CD4-positive, alpha-beta T cell treated with Interferon alpha-2 for 1 hour (primary cell): Measurements from ENCODE around the gene XK.
A peak's percentile ranks its signal among the peaks of the same experiment; 100 is the strongest.

ENCODE experiments used
- DNase-seq, 2 donors: peaks; one replicate each; pipeline ENCODE4 v3.0.0-alpha.2; 2020 to 2022

XK gene

GRCh38 chrX:37679888-37680287 lies 5.7 kb upstream of the XK start:
- no peak for DNase-seq

- no peak for DNase-seq
Measured at GRCh38 chrX:37684426-37684825, 1.2 kb upstream of the XK start.

DNA sequence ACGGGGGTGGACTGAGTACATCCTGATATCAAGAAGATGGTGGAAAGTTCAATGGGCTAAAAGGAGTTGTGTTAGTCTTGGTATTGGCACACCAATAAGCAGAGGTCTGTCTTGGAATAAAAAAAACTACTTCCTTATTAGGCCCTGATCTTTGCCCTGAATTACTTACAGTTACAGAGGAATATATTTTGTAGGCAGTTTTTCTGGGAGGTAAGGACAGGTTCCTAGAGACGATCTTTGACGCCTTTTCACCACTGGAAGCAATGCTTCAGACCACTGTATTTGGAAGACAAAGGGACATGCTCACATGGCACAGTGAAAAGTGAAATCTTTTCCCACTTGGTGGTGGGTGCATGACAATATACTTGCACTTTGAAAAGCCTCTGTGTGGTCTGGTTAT lies 618 bp upstream of the XK start:
- no peak for DNase-seq

DNA sequence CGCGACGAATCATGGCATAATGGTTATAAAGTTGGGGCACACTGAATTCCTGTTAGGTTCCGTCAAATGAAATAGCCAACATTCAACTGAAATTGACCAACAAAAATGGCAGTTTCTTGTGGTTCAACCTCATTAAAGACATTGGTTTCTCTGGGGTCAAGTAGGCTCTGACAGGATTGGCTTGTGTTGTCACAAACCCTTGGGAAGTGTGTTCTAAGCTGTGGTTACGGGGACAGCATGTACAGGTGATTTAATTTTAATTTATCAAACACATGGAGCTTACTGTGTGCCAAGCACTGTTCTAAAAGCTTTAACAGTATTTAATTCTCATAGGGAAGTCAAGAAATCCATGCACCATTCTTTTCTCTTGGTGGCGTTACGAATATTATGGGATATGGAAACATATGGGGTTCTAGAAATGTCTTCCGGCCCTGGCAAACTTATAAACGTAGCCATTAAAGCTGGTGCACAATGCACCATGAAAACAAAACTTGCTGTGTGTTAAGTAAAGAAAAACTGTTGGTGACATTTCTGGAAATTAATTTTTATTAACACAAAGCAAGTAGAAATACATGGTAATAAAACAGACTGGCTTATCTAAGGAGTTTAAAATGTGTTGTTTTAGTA lies 891 bp downstream of the XK start:
- no peak for DNase-seq

- no peak for DNase-seq
Measured at GRCh38 chrX:37686996-37687395, 1.4 kb downstream of the XK start.

GRCh38 chrX:37690119-37690518 lies 4.5 kb downstream of the XK start:
- DNase-seq, result no peak

DNA sequence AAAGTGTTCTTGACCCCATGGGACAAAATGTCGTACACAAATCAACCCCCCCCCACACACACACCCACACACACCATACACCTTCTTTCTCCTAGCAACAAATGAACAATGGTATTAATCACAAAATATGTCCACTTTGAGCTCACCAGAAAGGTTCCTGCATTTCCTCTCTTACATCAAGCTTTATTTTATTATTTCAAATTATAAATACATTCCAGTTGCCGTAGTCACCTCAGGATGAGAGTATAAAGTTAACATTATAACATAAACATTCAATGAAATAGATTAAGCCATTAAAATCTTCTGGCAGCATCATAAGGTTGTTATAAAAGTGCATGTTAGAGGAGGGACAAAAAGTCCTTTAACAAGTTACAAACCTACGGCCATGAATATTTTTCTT lies 7.3 kb downstream of the XK start:
- DNase-seq, result no peak

- no peak for DNase-seq
Measured at GRCh38 chrX:37697169-37697760, 11.7 kb downstream of the XK start.

DNA sequence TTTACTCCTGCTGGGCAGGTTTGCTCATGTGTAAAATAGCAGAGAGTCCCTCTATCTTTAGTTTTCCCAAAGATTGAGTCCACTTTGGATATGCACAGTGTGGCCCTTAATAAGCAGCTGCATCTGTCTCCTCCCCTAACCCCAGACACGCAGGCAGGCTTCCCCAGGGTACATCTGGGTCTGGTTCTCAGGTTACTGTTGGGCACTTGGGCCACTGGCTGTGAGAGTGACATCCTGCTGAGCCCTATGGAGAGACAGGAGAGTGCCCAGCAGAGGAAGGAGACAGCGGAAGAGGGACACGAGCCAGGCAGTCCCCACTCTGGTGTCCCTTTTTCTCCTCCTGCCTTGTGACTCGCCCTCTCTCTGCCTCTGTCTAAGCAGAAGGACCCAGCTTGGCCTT lies 16.0 kb downstream of the XK start:
- DNase-seq, result no peak

- no peak for DNase-seq
Measured at GRCh38 chrX:37711991-37712390, 26.4 kb downstream of the XK start.

DNA sequence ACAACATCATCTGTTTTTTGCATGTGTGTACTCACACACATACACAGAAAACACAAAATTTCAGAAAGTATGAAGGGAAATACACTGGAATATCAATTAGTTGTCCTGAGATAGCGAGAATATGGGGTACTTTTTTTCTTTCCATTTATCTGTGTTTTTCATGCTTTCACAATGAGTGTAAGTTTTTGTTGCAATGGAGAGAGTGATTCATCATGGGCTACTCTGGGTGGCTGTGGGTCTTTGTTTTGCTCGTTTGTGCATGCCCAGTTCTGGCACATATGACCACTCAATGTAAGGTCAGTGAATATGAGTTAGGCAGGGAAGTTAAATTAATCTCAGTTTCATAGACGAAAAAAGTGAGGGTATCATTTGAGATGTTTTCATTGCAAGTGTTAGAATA lies 26.9 kb downstream of the XK start:
- no peak for DNase-seq

DNA sequence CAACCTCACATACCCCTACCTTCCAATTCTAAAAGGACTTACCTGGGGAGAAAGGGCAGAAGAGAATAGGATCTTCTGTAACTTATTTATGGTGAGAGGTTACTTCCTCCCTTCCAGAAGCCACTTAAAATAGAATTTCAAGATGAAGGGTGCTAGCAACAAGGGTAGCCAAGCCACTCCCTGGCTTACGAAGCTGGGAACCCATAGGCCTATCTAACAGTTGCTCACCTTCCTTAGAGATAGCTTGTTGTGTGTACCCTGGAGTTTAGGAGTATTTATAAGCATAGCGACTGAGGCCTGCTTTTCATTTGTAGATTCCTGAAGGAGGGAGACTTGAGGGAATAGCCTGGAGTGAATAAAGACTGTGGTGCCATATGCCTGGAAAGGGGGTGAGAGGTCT lies 28.9 kb downstream of the XK start:
- no peak for DNase-seq

DNA sequence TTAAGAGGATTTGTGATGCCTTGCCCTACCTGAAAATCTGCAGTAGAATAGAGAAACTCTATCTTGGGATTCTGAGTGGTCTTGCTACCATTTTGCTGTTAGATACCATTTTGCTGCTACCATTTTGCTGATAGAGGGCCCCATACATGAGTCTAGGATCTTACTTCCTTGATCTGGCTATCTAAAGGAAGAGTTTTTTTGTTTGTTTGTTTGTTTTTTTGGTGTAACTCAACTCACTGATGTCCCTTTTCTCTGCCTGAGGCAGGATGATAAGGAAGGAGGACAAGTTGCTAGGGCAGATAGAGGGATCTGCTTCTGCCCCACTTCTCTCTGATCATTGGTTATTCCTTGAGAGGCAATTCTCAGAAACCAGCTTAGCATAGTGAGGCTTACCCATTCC lies 31.0 kb downstream of the XK start:
- no peak for DNase-seq

GRCh38 chrX:37717708-37718107 lies 32.1 kb downstream of the XK start:
- DNase-seq, result no peak

GRCh38 chrX:37722595-37722994 lies 37.0 kb downstream of the XK start:
- no peak for DNase-seq

GRCh38 chrX:37726346-37726745 lies 40.8 kb downstream of the XK start:
- DNase-seq, result no peak

- peak; percentile 80 to 81 for DNase-seq
Measured at GRCh38 chrX:37745354-37745753, 59.8 kb downstream of the XK start.

DNA sequence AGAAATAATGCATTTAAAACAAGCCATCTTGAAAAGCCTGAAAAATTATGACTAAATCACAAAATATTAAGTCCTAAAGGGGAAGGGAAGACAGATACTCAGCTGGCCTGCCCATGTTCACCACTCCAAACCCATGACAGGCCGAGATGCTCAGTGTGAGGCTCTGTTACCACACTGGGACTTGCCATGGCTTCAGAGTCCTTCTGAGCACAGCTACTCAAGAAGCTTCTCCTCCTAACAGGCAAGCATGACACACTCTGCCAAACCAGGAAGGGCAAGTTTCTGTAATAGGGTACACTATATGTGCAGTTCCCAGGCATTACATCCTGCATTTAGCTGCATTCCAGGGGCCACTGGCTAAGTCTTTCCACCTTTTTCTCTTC lies 60.2 kb downstream of the XK start:
- DNase-seq, result no peak

DNA sequence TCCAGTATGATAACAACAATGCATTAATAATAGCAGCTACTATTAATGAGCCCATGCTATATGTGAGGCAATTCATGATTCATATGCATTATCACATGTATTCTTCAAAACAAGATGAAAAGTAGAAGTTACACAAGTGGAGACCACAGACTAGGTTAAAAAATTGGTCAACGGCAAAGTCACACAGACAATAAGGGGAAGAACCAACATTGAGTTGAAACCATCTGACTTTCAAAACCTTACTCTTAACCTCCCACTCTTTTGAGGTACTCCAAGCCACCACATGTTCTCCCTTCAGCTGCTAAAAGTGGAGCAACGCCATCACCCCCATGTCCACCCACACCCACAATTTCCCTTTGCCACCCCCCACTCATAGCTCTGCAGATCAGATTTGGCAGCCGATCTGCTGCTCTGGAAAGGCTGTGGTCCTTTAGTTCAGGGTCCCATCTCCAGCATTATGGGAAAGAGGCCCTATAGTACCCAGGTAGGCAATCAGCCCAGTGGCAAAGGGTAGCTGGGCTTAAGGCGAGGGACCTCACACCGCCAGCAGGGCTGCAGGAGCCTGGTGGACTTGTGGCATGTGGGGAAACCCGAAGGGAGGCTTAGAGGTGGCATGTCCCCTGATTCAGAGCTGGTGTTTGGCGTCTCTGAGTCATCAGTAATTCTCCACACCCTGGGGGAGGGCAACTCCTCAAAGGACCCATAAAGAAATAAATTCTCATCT lies 60.8 kb downstream of the XK start:
- peak; percentile 5 to 37 for DNase-seq

DNA sequence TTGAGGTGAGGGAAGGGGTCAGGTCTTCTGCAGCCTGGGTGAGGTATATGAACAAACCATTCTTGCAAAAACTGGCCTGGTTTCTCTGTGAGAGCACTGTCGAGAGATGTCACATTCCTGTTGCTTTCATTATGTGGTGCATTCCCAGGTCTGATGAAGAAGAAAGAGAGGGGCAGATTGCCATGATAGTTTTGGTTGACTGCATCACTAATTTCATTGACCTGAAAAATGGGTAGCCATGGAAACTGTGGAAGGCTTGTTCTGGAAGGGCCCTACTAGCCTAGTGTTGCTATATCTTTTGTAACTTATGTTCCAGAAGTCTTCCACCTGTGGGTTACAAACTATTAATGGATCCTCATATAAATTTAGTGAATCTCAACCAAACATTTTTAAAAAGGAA lies 61.4 kb downstream of the XK start:
- DNase-seq, result no peak

DNA sequence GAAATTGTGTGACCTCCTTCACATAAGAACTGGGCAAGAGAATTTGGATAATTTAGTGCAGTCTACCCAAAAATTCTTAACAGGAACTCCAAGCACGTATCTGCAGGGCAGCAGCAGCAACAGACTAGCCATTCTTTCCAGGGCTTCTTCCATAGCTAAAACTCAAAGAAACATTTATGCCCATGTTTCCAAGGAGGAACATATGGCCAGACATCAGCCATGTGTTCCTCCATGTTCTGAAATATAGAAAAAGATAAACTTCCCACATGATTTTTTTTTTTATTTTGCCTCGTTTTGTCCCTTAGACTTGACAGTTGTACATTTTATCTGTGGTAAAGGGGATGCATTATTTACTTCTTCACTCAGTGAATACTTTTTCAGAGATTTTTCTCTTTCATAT lies 66.7 kb downstream of the XK start:
- no peak for DNase-seq

- DNase-seq, result no peak
Measured at GRCh38 chrX:37752936-37753335, 67.3 kb downstream of the XK start.

- DNase-seq, result no peak
Measured at GRCh38 chrX:37753384-37753783, 67.8 kb downstream of the XK start.

GRCh38 chrX:37754516-37754915 lies 68.9 kb downstream of the XK start:
- DNase-seq, result no peak

DNA sequence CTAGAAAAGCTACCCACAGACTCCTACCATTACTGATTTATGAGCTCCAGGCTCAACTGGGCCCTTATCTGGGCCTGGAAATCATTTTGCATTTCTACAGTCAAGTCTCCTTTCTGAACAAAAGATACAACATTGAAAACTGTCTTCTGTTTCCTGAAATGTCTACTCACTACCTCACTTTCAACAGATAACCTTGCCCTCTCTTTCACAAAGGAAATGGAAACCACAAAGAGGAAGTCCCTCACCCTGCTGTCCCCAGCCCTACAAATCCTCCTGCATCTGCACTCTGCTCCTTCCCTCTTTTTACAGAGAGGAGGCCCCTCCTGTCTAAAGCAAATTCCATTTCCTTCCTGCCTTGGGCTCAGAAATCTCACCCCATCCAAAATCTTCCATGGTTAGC lies 69.4 kb downstream of the XK start:
- DNase-seq, result peak; percentile 47 to 51
